ENCODE results near the gene DEPP1. TPM values are rescaled to one million over a fixed set of nuclear protein-coding genes. Genes with fewer than 3 reads are reported as not detected.

Gene DEPP1
- total and polyA plus RNA-seq, 2 experiments from 2014 or later = 0.37 to 1.3 TPM

GRCh38 chr10:44978213-44978569 lies 418 bp downstream of the DEPP1 start:
- Mint-ChIP-seq H3K27ac (no peak overlapping the region), H3K4me3 (peak overlapping the region; percentile 48), H3K9me3 (no peaks in the 10 kb centered on the region), H3K27me3 (ENCODE audit: insufficient read depth, low read depth, poor library complexity) (peaks cover 18% of the 10 kb centered on the region), H3K36me3 (ENCODE audit: low read depth) (no peaks in the 10 kb centered on the region; the same call in 2 of the 3 replicates), H3K4me1 (peaks cover 61% of the 10 kb centered on the region)
- H3F3A ChIP-seq (replicated peaks; ENCODE audit: low read depth) = no peaks in the 10 kb centered on the region
- H3K4me1 ChIP-seq (ENCODE audit: insufficient read depth) = peaks cover 48% of the 10 kb centered on the region
- H3K27ac ChIP-seq (ENCODE audit: low read depth) = no peak overlapping the region
- H4K20me1 ChIP-seq (replicated peaks; ENCODE audit: insufficient read depth) = no peaks in the 10 kb centered on the region
- peak overlapping the region; percentile 34; the same call in 1 of the 2 replicates for H3K4me3 ChIP-seq
- H3K27me3 ChIP-seq (ENCODE audit: insufficient read depth) = no peaks in the 10 kb centered on the region
- H3K4me2 ChIP-seq = peak overlapping the region; percentile 76
- no peak overlapping the region for H2AFZ ChIP-seq
- no peak for DNase-seq (ENCODE audit: low spot score)
- ATAC-seq = no peak
- no peaks in the 10 kb centered on the region for H3K9me2 ChIP-seq (ENCODE audit: insufficient read depth)
- no peak for TF ChIP-seq POLR2AphosphoS5 (IDR thresholded peaks at IDR 0.05; ENCODE audit: low read depth)
- no peaks in the 10 kb centered on the region for H3K36me3 ChIP-seq (ENCODE audit: insufficient read depth)
- no peaks in the 10 kb centered on the region for H3K79me2 ChIP-seq (replicated peaks; ENCODE audit: insufficient read depth)

GRCh38 chr10:44977287-44978212 lies 1.1 kb downstream of the DEPP1 start:
- Histone ChIP-seq H3K27ac (ENCODE audit: low read depth) (no peak overlapping the region), H3K27me3 (ENCODE audit: insufficient read depth) (no peaks in the 10 kb centered on the region)

More at GRCh38 chr10:44977287-44978212, 1.1 kb downstream of the DEPP1 start:
- H4K20me1 ChIP-seq (replicated peaks; ENCODE audit: insufficient read depth) = no peaks in the 10 kb centered on the region
- no peaks in the 10 kb centered on the region for H3K9me2 ChIP-seq (ENCODE audit: insufficient read depth)
- no peak for TF ChIP-seq EZH2phosphoT487 (IDR thresholded peaks at IDR 0.05; ENCODE audit: unreplicated experiment)
- TF ChIP-seq NANOG (IDR thresholded peaks at IDR 0.05; ENCODE audit: borderline replicate concordance) = no peak
- no peak for TF ChIP-seq CREB1 (CRISPR knock-in tag; IDR thresholded peaks at IDR 0.05; ENCODE audit: low read depth)
- no peak for TF ChIP-seq ZNF462 (CRISPR knock-in tag; IDR thresholded peaks at IDR 0.05)
- TF ChIP-seq ETS1 (IDR thresholded peaks at IDR 0.05) = no peak
- TF ChIP-seq EZH2 (IDR thresholded peaks at IDR 0.05; ENCODE audit: low read depth, unreplicated experiment) = no peak
- TF ChIP-seq CTCF (conservative IDR thresholded peaks at IDR 0.05; ENCODE audit: low read depth in 2 of 2) = no peak
- no peak overlapping the region for H3K4me2 ChIP-seq
- Mint-ChIP-seq H3K4me3 (no peak overlapping the region; the same call in 2 of the 3 replicates), H3K4me1 (peaks cover 65% of the 10 kb centered on the region), H3K27me3 (ENCODE audit: insufficient read depth, low read depth, poor library complexity) (peaks cover 18% of the 10 kb centered on the region), H3K36me3 (ENCODE audit: low read depth) (peaks cover 3% of the 10 kb centered on the region; the same call in 2 of the 3 replicates), H3K27ac (no peak overlapping the region), H3K9me3 (no peaks in the 10 kb centered on the region)
- H3K79me2 ChIP-seq (replicated peaks; ENCODE audit: insufficient read depth) = no peaks in the 10 kb centered on the region
- H2AFZ ChIP-seq = no peak overlapping the region
- H3K4me3 ChIP-seq = no peak overlapping the region
- DNase-seq (ENCODE audit: low spot score) = no peak
- H3K36me3 ChIP-seq (ENCODE audit: insufficient read depth) = no peaks in the 10 kb centered on the region
- no peaks in the 10 kb centered on the region for H3F3A ChIP-seq (replicated peaks; ENCODE audit: low read depth)
- H3K4me1 ChIP-seq (ENCODE audit: insufficient read depth) = peaks cover 50% of the 10 kb centered on the region
- no peak for ATAC-seq
